ENCODE data around the gene GRIK3.

Gene GRIK3

GRCh38 chr1:37017720-37018119, 16.6 kb downstream of the GRIK3 start:
- H3K4ac ChIP-seq (ENCODE audit: low read depth, low read length) = no peak overlapping the region
- no peak overlapping the region for H3K18ac ChIP-seq (ENCODE audit: low read length)
- H3K14ac ChIP-seq (ENCODE audit: low read length) = no peak overlapping the region
- no peak overlapping the region for H4K12ac ChIP-seq (ENCODE audit: low read depth, low read length)
- no peak overlapping the region for H2AFZ ChIP-seq (ENCODE audit: insufficient read depth, low read length, poor library complexity)
- no peaks in the 10 kb centered on the region for H3K36me3 ChIP-seq (ENCODE audit: control insufficient read depth in 1 of 2, insufficient read depth in 2 of 2, low read length in 2 of 2)
- no CpG with 5 or more reads among the region's 4 CpGs for WGBS (ENCODE audit: extremely low coverage, insufficient coverage, insufficient read length)
- no peak for DNase-seq
- no peak overlapping the region for H2BK5ac ChIP-seq (ENCODE audit: low read depth, low read length, poor library complexity)
- no peak overlapping the region for H4K91ac ChIP-seq (ENCODE audit: low read depth, low read length)
- H4K8ac ChIP-seq (ENCODE audit: low read depth, low read length) = no peak overlapping the region
- no peak overlapping the region for H3K4me3 ChIP-seq (ENCODE audit: low read depth, low read length)
- H3K27ac ChIP-seq (ENCODE audit: low read depth, low read length) = no peak overlapping the region
- no peak overlapping the region for H2AK5ac ChIP-seq (ENCODE audit: low read length)
- no peaks in the 10 kb centered on the region for H3K9me3 ChIP-seq (ENCODE audit: insufficient read depth, low read depth, low read length)
- no peak overlapping the region for H3K9ac ChIP-seq (ENCODE audit: low read length)
- no peaks in the 10 kb centered on the region for H3K79me2 ChIP-seq (ENCODE audit: control insufficient read depth, insufficient read depth, low read length, poor library complexity)
- no peak overlapping the region for H3K4me2 ChIP-seq (ENCODE audit: low read length)
- no peak overlapping the region for H2BK12ac ChIP-seq (ENCODE audit: low read length)
- no peaks in the 10 kb centered on the region for H3K79me1 ChIP-seq (ENCODE audit: low read length)
- H2BK120ac ChIP-seq (ENCODE audit: insufficient read depth, low read length, poor library complexity) = no peak overlapping the region
- H3K23ac ChIP-seq (ENCODE audit: low read length) = no peak overlapping the region
- H3K4me1 ChIP-seq (ENCODE audit: control insufficient read depth in 1 of 2, insufficient read depth in 2 of 2, low read length in 2 of 2) = no peaks in the 10 kb centered on the region
- H3K27me3 ChIP-seq (ENCODE audit: insufficient read depth, low read length) = no peaks in the 10 kb centered on the region

- no peak overlapping the region for H3K18ac ChIP-seq (ENCODE audit: low read length)
- no peak overlapping the region for H3K14ac ChIP-seq (ENCODE audit: low read length)
- H3K4me3 ChIP-seq (ENCODE audit: low read depth, low read length) = no peak overlapping the region
- H3K9me3 ChIP-seq (ENCODE audit: insufficient read depth, low read depth, low read length) = no peaks in the 10 kb centered on the region
- no peak overlapping the region for H3K4ac ChIP-seq (ENCODE audit: low read depth, low read length)
- H3K4me1 ChIP-seq (ENCODE audit: control insufficient read depth in 1 of 2, insufficient read depth in 2 of 2, low read length in 2 of 2) = no peaks in the 10 kb centered on the region
- no peaks in the 10 kb centered on the region for H3K27me3 ChIP-seq (ENCODE audit: insufficient read depth, low read length)
- no peak overlapping the region for H3K27ac ChIP-seq (ENCODE audit: low read depth, low read length)
- DNase-seq = no peak
- no peak overlapping the region for H4K8ac ChIP-seq (ENCODE audit: low read depth, low read length)
- no peak overlapping the region for H4K12ac ChIP-seq (ENCODE audit: low read depth, low read length)
- no peak overlapping the region for H2BK5ac ChIP-seq (ENCODE audit: low read depth, low read length, poor library complexity)
- no peak overlapping the region for H2BK120ac ChIP-seq (ENCODE audit: insufficient read depth, low read length, poor library complexity)
- no peak overlapping the region for H2AFZ ChIP-seq (ENCODE audit: insufficient read depth, low read length, poor library complexity)
- H3K36me3 ChIP-seq (ENCODE audit: control insufficient read depth in 1 of 2, insufficient read depth in 2 of 2, low read length in 2 of 2) = no peaks in the 10 kb centered on the region
- no peaks in the 10 kb centered on the region for H3K79me1 ChIP-seq (ENCODE audit: low read length)
- no peak overlapping the region for H2AK5ac ChIP-seq (ENCODE audit: low read length)
- no peak overlapping the region for H4K91ac ChIP-seq (ENCODE audit: low read depth, low read length)
- no peak overlapping the region for H3K9ac ChIP-seq (ENCODE audit: low read length)
- no peak overlapping the region for H3K4me2 ChIP-seq (ENCODE audit: low read length)
- H3K79me2 ChIP-seq (ENCODE audit: control insufficient read depth, insufficient read depth, low read length, poor library complexity) = no peaks in the 10 kb centered on the region
- no peak overlapping the region for H2BK12ac ChIP-seq (ENCODE audit: low read length)
- no peak overlapping the region for H3K23ac ChIP-seq (ENCODE audit: low read length)
Observed at GRCh38 chr1:37016121-37016520, 18.2 kb downstream of the GRIK3 start.

- no peaks in the 10 kb centered on the region for H3K27me3 ChIP-seq (ENCODE audit: insufficient read depth, low read length)
- H2BK12ac ChIP-seq (ENCODE audit: low read length) = no peak overlapping the region
- H3K79me1 ChIP-seq (ENCODE audit: low read length) = no peaks in the 10 kb centered on the region
- DNase-seq = no peak
- no peaks in the 10 kb centered on the region for H3K4me1 ChIP-seq (ENCODE audit: control insufficient read depth in 1 of 2, insufficient read depth in 2 of 2, low read length in 2 of 2)
- no peak overlapping the region for H2AFZ ChIP-seq (ENCODE audit: insufficient read depth, low read length, poor library complexity)
- H3K9me3 ChIP-seq (ENCODE audit: insufficient read depth, low read depth, low read length) = no peaks in the 10 kb centered on the region
- no CpG with 5 or more reads among the region's 7 CpGs for WGBS (ENCODE audit: extremely low coverage, insufficient coverage, insufficient read length)
- H3K4ac ChIP-seq (ENCODE audit: low read depth, low read length) = no peak overlapping the region
- H2BK120ac ChIP-seq (ENCODE audit: insufficient read depth, low read length, poor library complexity) = no peak overlapping the region
- no peak overlapping the region for H3K14ac ChIP-seq (ENCODE audit: low read length)
- H3K18ac ChIP-seq (ENCODE audit: low read length) = no peak overlapping the region
- H4K91ac ChIP-seq (ENCODE audit: low read depth, low read length) = no peak overlapping the region
- H3K27ac ChIP-seq (ENCODE audit: low read depth, low read length) = no peak overlapping the region
- H4K12ac ChIP-seq (ENCODE audit: low read depth, low read length) = no peak overlapping the region
- no peak overlapping the region for H3K9ac ChIP-seq (ENCODE audit: low read length)
- no peak overlapping the region for H3K4me3 ChIP-seq (ENCODE audit: low read depth, low read length)
- no peak overlapping the region for H2AK5ac ChIP-seq (ENCODE audit: low read length)
- H3K23ac ChIP-seq (ENCODE audit: low read length) = no peak overlapping the region
- H2BK5ac ChIP-seq (ENCODE audit: low read depth, low read length, poor library complexity) = no peak overlapping the region
- no peaks in the 10 kb centered on the region for H3K36me3 ChIP-seq (ENCODE audit: control insufficient read depth in 1 of 2, insufficient read depth in 2 of 2, low read length in 2 of 2)
- H3K79me2 ChIP-seq (ENCODE audit: control insufficient read depth, insufficient read depth, low read length, poor library complexity) = no peaks in the 10 kb centered on the region
- no peak overlapping the region for H3K4me2 ChIP-seq (ENCODE audit: low read length)
- no peak overlapping the region for H4K8ac ChIP-seq (ENCODE audit: low read depth, low read length)
Observed at GRCh38 chr1:37015713-37016112, 18.6 kb downstream of the GRIK3 start.

- no peaks in the 10 kb centered on the region for H3K79me1 ChIP-seq (ENCODE audit: low read length)
- H4K8ac ChIP-seq (ENCODE audit: low read depth, low read length) = no peak overlapping the region
- no peaks in the 10 kb centered on the region for H3K4me1 ChIP-seq (ENCODE audit: control insufficient read depth in 1 of 2, insufficient read depth in 2 of 2, low read length in 2 of 2)
- H3K79me2 ChIP-seq (ENCODE audit: control insufficient read depth, insufficient read depth, low read length, poor library complexity) = no peaks in the 10 kb centered on the region
- H3K9ac ChIP-seq (ENCODE audit: low read length) = no peak overlapping the region
- DNase-seq = no peak
- H4K91ac ChIP-seq (ENCODE audit: low read depth, low read length) = no peak overlapping the region
- H3K9me3 ChIP-seq (ENCODE audit: insufficient read depth, low read depth, low read length) = no peaks in the 10 kb centered on the region
- H3K4me3 ChIP-seq (ENCODE audit: low read depth, low read length) = no peak overlapping the region
- no peak overlapping the region for H2BK12ac ChIP-seq (ENCODE audit: low read length)
- no CpG with 5 or more reads among the region's 6 CpGs for WGBS (ENCODE audit: extremely low coverage, insufficient coverage, insufficient read length)
- no peak overlapping the region for H2BK5ac ChIP-seq (ENCODE audit: low read depth, low read length, poor library complexity)
- no peak overlapping the region for H3K4ac ChIP-seq (ENCODE audit: low read depth, low read length)
- H2BK120ac ChIP-seq (ENCODE audit: insufficient read depth, low read length, poor library complexity) = no peak overlapping the region
- no peaks in the 10 kb centered on the region for H3K36me3 ChIP-seq (ENCODE audit: control insufficient read depth in 1 of 2, insufficient read depth in 2 of 2, low read length in 2 of 2)
- no peak overlapping the region for H2AK5ac ChIP-seq (ENCODE audit: low read length)
- no peak overlapping the region for H3K27ac ChIP-seq (ENCODE audit: low read depth, low read length)
- H3K4me2 ChIP-seq (ENCODE audit: low read length) = no peak overlapping the region
- H3K14ac ChIP-seq (ENCODE audit: low read length) = no peak overlapping the region
- no peaks in the 10 kb centered on the region for H3K27me3 ChIP-seq (ENCODE audit: insufficient read depth, low read length)
- no peak overlapping the region for H4K12ac ChIP-seq (ENCODE audit: low read depth, low read length)
- no peak overlapping the region for H3K18ac ChIP-seq (ENCODE audit: low read length)
- no peak overlapping the region for H3K23ac ChIP-seq (ENCODE audit: low read length)
- no peak overlapping the region for H2AFZ ChIP-seq (ENCODE audit: insufficient read depth, low read length, poor library complexity)
Observed at GRCh38 chr1:37012226-37012625, 22.1 kb downstream of the GRIK3 start.

- H3K79me1 ChIP-seq (ENCODE audit: low read length) = no peaks in the 10 kb centered on the region
- no peaks in the 10 kb centered on the region for H3K36me3 ChIP-seq (ENCODE audit: control insufficient read depth in 1 of 2, insufficient read depth in 2 of 2, low read length in 2 of 2)
- H2BK5ac ChIP-seq (ENCODE audit: low read depth, low read length, poor library complexity) = no peak overlapping the region
- H2BK120ac ChIP-seq (ENCODE audit: insufficient read depth, low read length, poor library complexity) = no peak overlapping the region
- H3K27me3 ChIP-seq (ENCODE audit: insufficient read depth, low read length) = no peaks in the 10 kb centered on the region
- H4K91ac ChIP-seq (ENCODE audit: low read depth, low read length) = no peak overlapping the region
- H4K8ac ChIP-seq (ENCODE audit: low read depth, low read length) = no peak overlapping the region
- H3K9ac ChIP-seq (ENCODE audit: low read length) = no peak overlapping the region
- no peak overlapping the region for H2AFZ ChIP-seq (ENCODE audit: insufficient read depth, low read length, poor library complexity)
- no peak overlapping the region for H3K4me2 ChIP-seq (ENCODE audit: low read length)
- no peak overlapping the region for H3K27ac ChIP-seq (ENCODE audit: low read depth, low read length)
- DNase-seq = no peak
- H2BK12ac ChIP-seq (ENCODE audit: low read length) = no peak overlapping the region
- no peak overlapping the region for H2AK5ac ChIP-seq (ENCODE audit: low read length)
- no CpG with 5 or more reads among the region's 4 CpGs for WGBS (ENCODE audit: extremely low coverage, insufficient coverage, insufficient read length)
- no peak overlapping the region for H3K4ac ChIP-seq (ENCODE audit: low read depth, low read length)
- no peak overlapping the region for H3K18ac ChIP-seq (ENCODE audit: low read length)
- H4K12ac ChIP-seq (ENCODE audit: low read depth, low read length) = no peak overlapping the region
- no peak overlapping the region for H3K4me3 ChIP-seq (ENCODE audit: low read depth, low read length)
- no peak overlapping the region for H3K23ac ChIP-seq (ENCODE audit: low read length)
- H3K14ac ChIP-seq (ENCODE audit: low read length) = no peak overlapping the region
- H3K9me3 ChIP-seq (ENCODE audit: insufficient read depth, low read depth, low read length) = no peaks in the 10 kb centered on the region
- no peaks in the 10 kb centered on the region for H3K4me1 ChIP-seq (ENCODE audit: control insufficient read depth in 1 of 2, insufficient read depth in 2 of 2, low read length in 2 of 2)
- no peaks in the 10 kb centered on the region for H3K79me2 ChIP-seq (ENCODE audit: control insufficient read depth, insufficient read depth, low read length, poor library complexity)
Observed at GRCh38 chr1:37010011-37010410, 24.3 kb downstream of the GRIK3 start.
